HCT116 (cell line): Measurements from ENCODE around the gene TTYH3. TPM values are rescaled to one million over a fixed set of nuclear protein-coding genes. Genes with fewer than 3 reads are reported as not detected.

ENCODE experiments used
- ATAC-seq: fragments of 200-7000 bp; cut with Tn5 transposase; 2 replicates; pipeline ENCODE4 v1.9.1; 2020; ENCODE audit warnings: mild to moderate bottlenecking, moderate library complexity
- BruUV-seq: library from RNA; stranded (reverse); fragments of 400-500 nt; replicated peaks from 2 replicates; lab custom pipeline; 2021; lab: Mats Ljungman, UMichigan
- CTCF ChIA-PET: fragments of 300-600 bp; sonication (Branson Sonifier 250); formaldehyde crosslinking; loops from one replicate; lab custom pipeline; 2021; ENCODE audit warnings: antibody characterized with exemption; lab: Charles Lee
- POLR2A ChIA-PET: fragments of 300-600, 350-600 bp; sonication (Branson Sonifier 250); formaldehyde crosslinking; loops from one replicate; lab custom pipeline; 2021; ENCODE audit warnings: antibody characterized with exemption; lab: Charles Lee
- RAD21 ChIA-PET, 2 experiments: fragments of 300-600 bp; sonication (Branson Sonifier 250); formaldehyde crosslinking; loops; one replicate each; lab custom pipeline; 2023; ENCODE audit warnings: low total read pairs in 2 of 2; ENCODE audit not compliant: uncharacterized antibody in 2 of 2, unreplicated experiment in 2 of 2, low non-redundant PET in 1 of 2; lab: Charles Lee
- DNase-seq: peaks from one replicate; pipeline ENCODE4 v3.0.0-alpha.2; 2010; ENCODE audit warnings: low read depth, low spot score
- H2AFZ ChIP-seq: fragments of 200-600 bp; shearing (Covaris generic), sonication (generic); 2 replicates; pipeline ENCODE4 v1.6.1; 2017; ENCODE audit warnings: low read depth, mixed run types, mixed read lengths, antibody characterized with exemption, low read length; ENCODE audit not compliant: poor library complexity, severe bottlenecking
- H3K27ac ChIP-seq: 2 replicates; pipeline ENCODE4 v1.5.1; 2012; ENCODE audit warnings: low read depth, low read length
- H3K27me3 ChIP-seq: fragments of 200-600 bp; sonication (generic); 2 replicates; pipeline ENCODE4 v1.6.1; 2016; ENCODE audit warnings: mixed run types, low read length, mixed read lengths; ENCODE audit not compliant: insufficient read depth
- H3K36me3 ChIP-seq, 2 experiments: fragments of 200-500 bp in 1 of 2; fragments of 200-600 bp in 1 of 2; sonication (Bioruptor generic) in 1 of 2; sonication (generic) in 1 of 2; 2 replicates each; pipeline versions ENCODE4 v1.5.1 to v1.6.1; 2014 to 2016; ENCODE audit warnings: low read length in 2 of 2, inconsistent platforms in 1 of 2, mixed read lengths in 1 of 2, mixed run types in 1 of 2; ENCODE audit not compliant: insufficient read depth in 2 of 2, control insufficient read depth in 1 of 2
- H3K4me1 ChIP-seq, 2 experiments: fragments of 200-600 bp in 1 of 2; sonication (generic) in 1 of 2; 2 replicates each; pipeline versions ENCODE4 v1.5.1 to v1.6.1; 2012 to 2017; ENCODE audit warnings: low read length in 2 of 2, inconsistent platforms in 1 of 2, mild to moderate bottlenecking in 1 of 2, mixed read lengths in 1 of 2, mixed run types in 1 of 2, moderate library complexity in 1 of 2; ENCODE audit not compliant: insufficient read depth in 2 of 2, control insufficient read depth in 1 of 2
- H3K4me2 ChIP-seq: fragments of 200-600 bp; sonication (generic); 2 replicates; pipeline ENCODE4 v1.6.1; 2017; ENCODE audit warnings: mixed run types, low read length, mixed read lengths
- H3K4me3 ChIP-seq, 2 experiments: fragments of 200-600 bp in 1 of 2; sonication (generic) in 1 of 2; replicated peaks in 1 of 2; 2 replicates each; pipeline ENCODE4 v1.5.1; 2011 to 2016; ENCODE audit warnings: low read length in 2 of 2, control low read depth in 1 of 2, low read depth in 1 of 2, mild to moderate bottlenecking in 1 of 2, mixed read lengths in 1 of 2, mixed run types in 1 of 2
- H3K79me2 ChIP-seq: fragments of 200-600 bp; sonication (generic); 2 replicates; pipeline ENCODE4 v1.6.1; 2017; ENCODE audit warnings: mild to moderate bottlenecking, mixed run types, low read length, moderate library complexity, mixed read lengths; ENCODE audit not compliant: insufficient read depth
- H3K9ac ChIP-seq: fragments of 200-600 bp; sonication (generic); 2 replicates; pipeline ENCODE4 v1.6.1; 2016; ENCODE audit warnings: low read length, mixed read lengths
- H3K9me2 ChIP-seq: fragments of 200-600 bp; sonication (generic), shearing (Covaris generic); 2 replicates; pipeline ENCODE4 v1.6.1; 2017; ENCODE audit warnings: mixed run types, mild to moderate bottlenecking, moderate library complexity; ENCODE audit not compliant: insufficient read depth
- H3K9me3 ChIP-seq, 2 experiments: fragments of 200-500 bp in 1 of 2; fragments of 200-600 bp in 1 of 2; sonication (Bioruptor generic) in 1 of 2; sonication (generic) in 1 of 2; 2 replicates each; pipeline ENCODE4 v1.6.1; 2014 to 2017; ENCODE audit warnings: low read length in 2 of 2, mixed read lengths in 2 of 2, inconsistent platforms in 1 of 2, low read depth in 1 of 2, mild to moderate bottlenecking in 1 of 2, mixed run types in 1 of 2, moderate library complexity in 1 of 2; ENCODE audit not compliant: control insufficient read depth in 1 of 2, insufficient read depth in 1 of 2
- H4K20me1 ChIP-seq: fragments of 200-600 bp; sonication (generic), shearing (Covaris generic); 2 replicates; pipeline ENCODE4 v1.6.1; 2017; ENCODE audit warnings: mixed run types, mild to moderate bottlenecking, moderate library complexity; ENCODE audit not compliant: insufficient read depth
- CBX3 ChIP-seq: IDR thresholded peaks from 2 replicates; pipeline ENCODE4 v1.6.1; 2012; ENCODE audit warnings: low read depth
- EGR1 ChIP-seq: IDR thresholded peaks from 2 replicates; pipeline ENCODE4 v1.6.1; 2012; ENCODE audit warnings: low read depth
- ELF1 ChIP-seq: IDR thresholded peaks from 2 replicates; pipeline ENCODE4 v1.6.1; 2012; ENCODE audit warnings: low read depth, borderline replicate concordance
- EZH2phosphoT487 ChIP-seq: fragments of 200-600 bp; IDR thresholded peaks from 2 replicates; pipeline ENCODE4 v1.6.1; 2018; ENCODE audit warnings: antibody characterized with exemption, borderline replicate concordance
- JUND ChIP-seq: IDR thresholded peaks from 2 replicates; pipeline ENCODE4 v1.6.1; 2012
- POLR2A ChIP-seq: IDR thresholded peaks from 2 replicates; pipeline ENCODE4 v1.7.0; 2011; ENCODE audit warnings: borderline replicate concordance; ENCODE audit not compliant: insufficient read depth, insufficient read length; ENCODE audit errors: extremely low read depth
- POLR2AphosphoS5 ChIP-seq: IDR thresholded peaks from 2 replicates; pipeline ENCODE4 v1.6.1; 2011; ENCODE audit warnings: mild to moderate bottlenecking, low read depth, low read length, moderate library complexity
- RAD21 ChIP-seq: IDR thresholded peaks from 2 replicates; pipeline ENCODE4 v1.6.1; 2012; ENCODE audit warnings: low read depth, mild to moderate bottlenecking
- REST ChIP-seq: IDR thresholded peaks from 2 replicates; pipeline ENCODE4 v1.6.1; 2012; ENCODE audit warnings: low read depth
- SRF ChIP-seq: IDR thresholded peaks from 2 replicates; pipeline ENCODE4 v1.6.1; 2012; ENCODE audit warnings: low read depth
- ZBTB33 ChIP-seq: IDR thresholded peaks from 2 replicates; pipeline ENCODE4 v1.6.1; 2011; ENCODE audit warnings: mild to moderate bottlenecking, low read length, moderate library complexity; ENCODE audit not compliant: insufficient replicate concordance; ENCODE audit errors: extremely low read depth
- intact Hi-C: fragments of 100-400 bp; cut with micrococcal nuclease; formaldehyde crosslinking; loops from 2 replicates; pipeline ENCODE4 v1.10.0; 2022
- total RNA-seq: library from RNA; stranded (reverse); gene quantifications from one replicate; pipeline ENCODE4 v1.2.1, GENCODE V29; 2021; ENCODE audit not compliant: unreplicated experiment

TTYH3 gene
- total RNA-seq, 1 experiment from 2014 or later = 40.3 TPM

DNA sequence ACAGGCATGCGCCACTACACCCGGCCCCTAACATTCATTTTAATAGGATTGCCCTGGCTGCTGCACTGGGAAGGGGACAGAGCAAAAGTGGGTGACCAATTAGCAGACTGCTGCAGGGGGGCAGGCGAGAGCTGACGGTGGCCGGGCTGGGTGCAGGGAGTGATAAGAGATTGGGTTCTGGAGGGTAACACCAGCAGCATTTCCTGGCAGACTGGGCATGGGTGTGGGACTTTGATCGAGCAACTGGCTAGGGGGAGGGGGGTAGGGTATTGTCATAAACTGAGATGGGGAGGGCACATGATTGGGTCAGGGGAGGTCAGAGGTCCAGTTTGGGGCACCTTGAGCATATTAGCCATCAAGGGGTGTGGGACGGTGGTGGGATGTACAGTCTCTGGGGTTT lies 36.1 kb downstream of the TTYH3 start:
- Histone ChIP-seq H3K9ac (no peak overlapping the region), H3K79me2 (no peaks in the 10 kb centered on the region), H2AFZ (no peak overlapping the region), H3K27ac (no peak overlapping the region), H3K9me2 (no peaks in the 10 kb centered on the region), H3K27me3 (no peaks in the 10 kb centered on the region), H3K4me1 (peaks cover 0 to 11% of the 10 kb centered on the region in 2 experiments; a peak in 1 of 4 replicates), H3K36me3 (no peaks in the 10 kb centered on the region), H3K9me3 (no peaks in the 10 kb centered on the region), H3K4me3 (no peak overlapping the region), H3K4me2 (no peak overlapping the region), H4K20me1 (no peaks in the 10 kb centered on the region)
- ChIA-PET POLR2A (no interaction called here), RAD21 (no interaction called here), CTCF (interaction anchor here (0.8 to 1.1 kb wide), 2 partner anchors 13 to 42 kb away, joined by 3 read pairs; no protein-coding TSS in a partner anchor)
- TF ChIP-seq RAD21 (no peak), JUND (no peak), EZH2phosphoT487 (no peak), SRF (no peak), CBX3 (no peak), ELF1 (no peak), EGR1 (no peak), ZBTB33 (no peak), REST (no peak), POLR2AphosphoS5 (no peak), POLR2A (no peak)
- BruUV-seq = no TSS peak
- ATAC-seq (no peak), DNase-seq (no peak)
- intact Hi-C loops = no loop called here
